WTC11 (cell line): Measurements from ENCODE around the gene MACROD2. TPM values are rescaled to one million over a fixed set of nuclear protein-coding genes. Genes with fewer than 3 reads are reported as not detected.

Experiments
- ATAC-seq: fragments of 200-7000 bp; cut with Tn5 transposase; 2 replicates; pipeline ENCODE4 v1.10.0; 2021; ENCODE audit warnings: mild to moderate bottlenecking, moderate library complexity
- CTCF ChIA-PET: fragments of 300-600 bp; sonication (Branson Sonifier 250); formaldehyde crosslinking; loops from one replicate; lab custom pipeline; 2021; ENCODE audit warnings: antibody characterized with exemption; lab: Charles Lee
- POLR2A ChIA-PET: fragments of 350-600 bp; sonication (Branson Sonifier 250); formaldehyde crosslinking; loops from one replicate; lab custom pipeline; 2021; ENCODE audit warnings: antibody characterized with exemption; lab: Charles Lee
- DNase-seq: peaks from one replicate; pipeline ENCODE4 v3.0.0; 2021; ENCODE audit warnings: low spot score
- H3K27ac Mint-ChIP-seq: 2 replicates; pipeline ENCODE4 v1.8.0; 2021; ENCODE audit warnings: mixed read lengths
- H3K27me3 Mint-ChIP-seq: 2 replicates; pipeline ENCODE4 v1.8.0; 2021; ENCODE audit warnings: low read depth, mild to moderate bottlenecking, moderate library complexity, mixed read lengths
- H3K36me3 Mint-ChIP-seq: 2 replicates; pipeline ENCODE4 v1.8.0; 2021; ENCODE audit warnings: mixed read lengths
- H3K4me1 Mint-ChIP-seq: 2 replicates; pipeline ENCODE4 v1.8.0; 2022; ENCODE audit warnings: mixed read lengths
- H3K4me3 Mint-ChIP-seq: 2 replicates; pipeline ENCODE4 v1.8.0; 2021; ENCODE audit warnings: mild to moderate bottlenecking, moderate library complexity, mixed read lengths
- H3K9me3 Mint-ChIP-seq: 2 replicates; pipeline ENCODE4 v1.8.0; 2021; ENCODE audit warnings: mixed read lengths
- ELF4 ChIP-seq: sonication (generic); formaldehyde crosslinking; IDR thresholded peaks from 2 replicates; pipeline ENCODE4 v1.8.1; 2022; ENCODE audit warnings: low read depth, mild to moderate bottlenecking, moderate library complexity, missing genetic modification reagents
- ESRRA ChIP-seq: sonication (generic); formaldehyde crosslinking; IDR thresholded peaks from 2 replicates; pipeline ENCODE4 v1.8.1; 2022; ENCODE audit warnings: mild to moderate bottlenecking, missing genetic modification reagents, borderline replicate concordance
- ETV6 ChIP-seq: sonication (generic); formaldehyde crosslinking; IDR thresholded peaks from 2 replicates; pipeline ENCODE4 v1.8.1; 2022; ENCODE audit warnings: mild to moderate bottlenecking, missing genetic modification reagents
- FOXP1 ChIP-seq: sonication (generic); formaldehyde crosslinking; IDR thresholded peaks from 2 replicates; pipeline ENCODE4 v1.8.0; 2022; ENCODE audit warnings: missing genetic modification reagents, mild to moderate bottlenecking, moderate library complexity, borderline replicate concordance
- GABPB1 ChIP-seq: sonication (generic); formaldehyde crosslinking; IDR thresholded peaks from 2 replicates; pipeline ENCODE4 v1.8.1; 2023; ENCODE audit warnings: mild to moderate bottlenecking, missing genetic modification reagents
- GTF2I ChIP-seq: fragments of 250-450 bp; sonication (Bioruptor Pico); conservative IDR thresholded peaks from 2 replicates; pipeline ENCODE4 v1.4.0; 2021; ENCODE audit warnings: mild to moderate bottlenecking
- JUN ChIP-seq: sonication (generic); formaldehyde crosslinking; IDR thresholded peaks from 2 replicates; pipeline ENCODE4 v1.8.0; 2023; ENCODE audit warnings: mild to moderate bottlenecking, missing genetic modification reagents
- KAT7 ChIP-seq: sonication (generic); formaldehyde crosslinking; IDR thresholded peaks from 2 replicates; pipeline ENCODE4 v1.8.1; 2023; ENCODE audit warnings: missing genetic modification reagents, mild to moderate bottlenecking, borderline replicate concordance
- MYBL2 ChIP-seq: sonication (generic); formaldehyde crosslinking; IDR thresholded peaks from 2 replicates; pipeline ENCODE4 v1.8.1; 2023; ENCODE audit warnings: mild to moderate bottlenecking, moderate library complexity, missing genetic modification reagents
- NFYB ChIP-seq: sonication (generic); formaldehyde crosslinking; conservative IDR thresholded peaks from 2 replicates; pipeline ENCODE4 v1.8.0; 2022; ENCODE audit warnings: low read depth, missing genetic modification reagents
- PRRX2 ChIP-seq: fragments of 250-450 bp; sonication (Bioruptor Pico); IDR thresholded peaks from 2 replicates; pipeline ENCODE4 v1.8.0; 2021; ENCODE audit warnings: mild to moderate bottlenecking
- RELA ChIP-seq: sonication (generic); formaldehyde crosslinking; IDR thresholded peaks from 2 replicates; pipeline ENCODE4 v1.8.1; 2022; ENCODE audit warnings: missing genetic modification reagents, mild to moderate bottlenecking, borderline replicate concordance
- SMAD3 ChIP-seq: sonication (generic); formaldehyde crosslinking; IDR thresholded peaks from 2 replicates; pipeline ENCODE4 v1.8.0; 2022; ENCODE audit warnings: missing genetic modification reagents, mild to moderate bottlenecking, borderline replicate concordance
- TEAD1 ChIP-seq: sonication (generic); formaldehyde crosslinking; IDR thresholded peaks from 2 replicates; pipeline ENCODE4 v1.8.0; 2022; ENCODE audit warnings: mild to moderate bottlenecking, missing genetic modification reagents
- TP53 ChIP-seq: sonication (generic); formaldehyde crosslinking; IDR thresholded peaks from 2 replicates; pipeline ENCODE4 v1.8.1; 2023; ENCODE audit warnings: mild to moderate bottlenecking, missing genetic modification reagents
- ZBTB21 ChIP-seq: sonication (generic); formaldehyde crosslinking; IDR thresholded peaks from 2 replicates; pipeline ENCODE4 v1.8.1; 2023; ENCODE audit warnings: mild to moderate bottlenecking, missing genetic modification reagents, borderline replicate concordance
- ZNF219 ChIP-seq: sonication (generic); formaldehyde crosslinking; IDR thresholded peaks from 2 replicates; pipeline ENCODE4 v1.8.0; 2023; ENCODE audit warnings: missing genetic modification reagents, mild to moderate bottlenecking, borderline replicate concordance
- ZNF263 ChIP-seq: sonication (generic); formaldehyde crosslinking; IDR thresholded peaks from 2 replicates; pipeline ENCODE4 v1.8.1; 2022; ENCODE audit warnings: low read depth, mild to moderate bottlenecking, moderate library complexity, missing genetic modification reagents
- ZNF423 ChIP-seq: fragments of 250-450 bp; sonication (Bioruptor Pico); IDR thresholded peaks from 2 replicates; pipeline ENCODE4 v2.1.2; 2022; ENCODE audit warnings: mild to moderate bottlenecking, moderate library complexity
- ZNF671 ChIP-seq: fragments of 250-450 bp; sonication (Bioruptor Pico); IDR thresholded peaks from 2 replicates; pipeline ENCODE4 v1.8.0; 2021; ENCODE audit warnings: mild to moderate bottlenecking
- total RNA-seq: library from RNA; stranded (reverse); gene quantifications from 3 replicates; pipeline ENCODE4 v1.2.3, GENCODE V29; 2021
- TF ChIP-seq, protein P1 (sequence below): sonication (generic); formaldehyde crosslinking; IDR thresholded peaks from 2 replicates; pipeline ENCODE4 v1.8.0; 2022; ENCODE audit warnings: mild to moderate bottlenecking, missing genetic modification reagents
- TF ChIP-seq, protein P2 (sequence below): sonication (generic); formaldehyde crosslinking; IDR thresholded peaks from 2 replicates; pipeline ENCODE4 v1.8.0; 2022; ENCODE audit warnings: missing genetic modification reagents
- TF ChIP-seq, protein P3 (sequence below): sonication (generic); formaldehyde crosslinking; IDR thresholded peaks from 2 replicates; pipeline ENCODE4 v1.8.1; 2023; ENCODE audit warnings: mild to moderate bottlenecking, missing genetic modification reagents, borderline replicate concordance
- TF ChIP-seq, protein P4 (sequence below): sonication (generic); formaldehyde crosslinking; IDR thresholded peaks from 2 replicates; pipeline ENCODE4 v1.8.1; 2023; ENCODE audit warnings: mild to moderate bottlenecking, missing genetic modification reagents, moderate library complexity

MACROD2 gene
- total RNA-seq, 1 experiment from 2014 or later, result 4.1 TPM

DNA sequence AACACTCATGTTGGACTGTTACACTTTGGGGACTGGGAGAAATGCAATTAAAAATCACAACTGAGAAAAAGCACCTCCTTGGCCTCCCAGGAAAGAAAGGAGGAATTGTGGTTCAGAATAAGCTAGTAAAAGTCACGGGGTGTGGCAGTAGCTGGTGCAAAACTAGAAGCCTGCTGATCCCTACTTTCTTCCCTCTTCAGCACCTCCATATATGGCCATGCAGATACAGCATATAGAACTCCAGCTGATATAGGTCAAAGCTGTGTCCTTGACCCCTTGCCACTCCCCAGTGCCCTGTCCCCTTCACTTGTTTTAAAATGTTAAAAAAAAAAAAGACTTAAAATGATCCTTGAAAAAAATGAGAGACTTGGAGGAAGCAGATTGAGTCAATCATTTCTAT is 347.6 kb downstream of the MACROD2 start (continued):
- TF ChIP-seq, protein P1, sequence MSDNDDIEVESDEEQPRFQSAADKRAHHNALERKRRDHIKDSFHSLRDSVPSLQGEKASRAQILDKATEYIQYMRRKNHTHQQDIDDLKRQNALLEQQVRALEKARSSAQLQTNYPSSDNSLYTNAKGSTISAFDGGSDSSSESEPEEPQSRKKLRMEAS (CRISPR knock-in tag), result no peak
- TF ChIP-seq, protein P2, sequence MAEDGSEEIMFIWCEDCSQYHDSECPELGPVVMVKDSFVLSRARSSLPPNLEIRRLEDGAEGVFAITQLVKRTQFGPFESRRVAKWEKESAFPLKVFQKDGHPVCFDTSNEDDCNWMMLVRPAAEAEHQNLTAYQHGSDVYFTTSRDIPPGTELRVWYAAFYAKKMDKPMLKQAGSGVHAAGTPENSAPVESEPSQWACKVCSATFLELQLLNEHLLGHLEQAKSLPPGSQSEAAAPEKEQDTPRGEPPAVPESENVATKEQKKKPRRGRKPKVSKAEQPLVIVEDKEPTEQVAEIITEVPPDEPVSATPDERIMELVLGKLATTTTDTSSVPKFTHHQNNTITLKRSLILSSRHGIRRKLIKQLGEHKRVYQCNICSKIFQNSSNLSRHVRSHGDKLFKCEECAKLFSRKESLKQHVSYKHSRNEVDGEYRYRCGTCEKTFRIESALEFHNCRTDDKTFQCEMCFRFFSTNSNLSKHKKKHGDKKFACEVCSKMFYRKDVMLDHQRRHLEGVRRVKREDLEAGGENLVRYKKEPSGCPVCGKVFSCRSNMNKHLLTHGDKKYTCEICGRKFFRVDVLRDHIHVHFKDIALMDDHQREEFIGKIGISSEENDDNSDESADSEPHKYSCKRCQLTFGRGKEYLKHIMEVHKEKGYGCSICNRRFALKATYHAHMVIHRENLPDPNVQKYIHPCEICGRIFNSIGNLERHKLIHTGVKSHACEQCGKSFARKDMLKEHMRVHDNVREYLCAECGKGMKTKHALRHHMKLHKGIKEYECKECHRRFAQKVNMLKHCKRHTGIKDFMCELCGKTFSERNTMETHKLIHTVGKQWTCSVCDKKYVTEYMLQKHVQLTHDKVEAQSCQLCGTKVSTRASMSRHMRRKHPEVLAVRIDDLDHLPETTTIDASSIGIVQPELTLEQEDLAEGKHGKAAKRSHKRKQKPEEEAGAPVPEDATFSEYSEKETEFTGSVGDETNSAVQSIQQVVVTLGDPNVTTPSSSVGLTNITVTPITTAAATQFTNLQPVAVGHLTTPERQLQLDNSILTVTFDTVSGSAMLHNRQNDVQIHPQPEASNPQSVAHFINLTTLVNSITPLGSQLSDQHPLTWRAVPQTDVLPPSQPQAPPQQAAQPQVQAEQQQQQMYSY (CRISPR knock-in tag), result no peak
- TF ChIP-seq ZNF671 (no peak), GTF2I (CRISPR knock-in tag) (no peak), ZBTB21 (CRISPR knock-in tag) (no peak)

DNA sequence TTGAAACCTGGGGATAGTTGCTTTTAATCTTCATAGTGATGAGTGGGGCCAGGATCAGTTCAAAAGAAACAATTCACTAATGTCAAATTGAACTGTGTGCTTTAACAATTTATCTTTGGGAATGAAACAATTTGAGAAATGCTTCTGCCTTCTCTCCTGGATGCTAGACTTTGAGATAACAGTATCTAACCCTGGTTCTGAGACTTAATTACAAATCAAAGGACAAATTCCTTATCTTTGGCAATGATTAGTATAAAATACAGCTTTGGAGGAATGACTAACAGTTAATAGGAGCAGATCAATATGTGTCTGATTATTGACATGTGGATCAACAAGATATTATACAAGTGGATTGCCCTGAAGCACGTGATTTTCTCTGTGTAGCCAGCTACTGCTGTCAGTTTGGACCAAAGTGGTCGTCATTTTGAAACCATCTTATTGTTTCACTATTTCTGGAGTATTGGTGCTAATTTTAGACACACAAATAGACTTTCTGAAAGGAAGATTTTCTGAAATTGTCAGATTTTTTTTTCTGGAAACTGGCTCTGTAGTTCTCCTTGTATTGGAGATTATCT is 348.3 kb downstream of the MACROD2 start:
- H3K4me3 Mint-ChIP-seq, result no peak overlapping the region
- no peaks in the 10 kb centered on the region; the same call in 1 of the 2 replicates for H3K9me3 Mint-ChIP-seq
- no peaks in the 10 kb centered on the region for H3K27me3 Mint-ChIP-seq
- POLR2A ChIA-PET, result no interaction called here
- no peak for TF ChIP-seq GABPB1 (CRISPR knock-in tag)
- TF ChIP-seq, protein P3, sequence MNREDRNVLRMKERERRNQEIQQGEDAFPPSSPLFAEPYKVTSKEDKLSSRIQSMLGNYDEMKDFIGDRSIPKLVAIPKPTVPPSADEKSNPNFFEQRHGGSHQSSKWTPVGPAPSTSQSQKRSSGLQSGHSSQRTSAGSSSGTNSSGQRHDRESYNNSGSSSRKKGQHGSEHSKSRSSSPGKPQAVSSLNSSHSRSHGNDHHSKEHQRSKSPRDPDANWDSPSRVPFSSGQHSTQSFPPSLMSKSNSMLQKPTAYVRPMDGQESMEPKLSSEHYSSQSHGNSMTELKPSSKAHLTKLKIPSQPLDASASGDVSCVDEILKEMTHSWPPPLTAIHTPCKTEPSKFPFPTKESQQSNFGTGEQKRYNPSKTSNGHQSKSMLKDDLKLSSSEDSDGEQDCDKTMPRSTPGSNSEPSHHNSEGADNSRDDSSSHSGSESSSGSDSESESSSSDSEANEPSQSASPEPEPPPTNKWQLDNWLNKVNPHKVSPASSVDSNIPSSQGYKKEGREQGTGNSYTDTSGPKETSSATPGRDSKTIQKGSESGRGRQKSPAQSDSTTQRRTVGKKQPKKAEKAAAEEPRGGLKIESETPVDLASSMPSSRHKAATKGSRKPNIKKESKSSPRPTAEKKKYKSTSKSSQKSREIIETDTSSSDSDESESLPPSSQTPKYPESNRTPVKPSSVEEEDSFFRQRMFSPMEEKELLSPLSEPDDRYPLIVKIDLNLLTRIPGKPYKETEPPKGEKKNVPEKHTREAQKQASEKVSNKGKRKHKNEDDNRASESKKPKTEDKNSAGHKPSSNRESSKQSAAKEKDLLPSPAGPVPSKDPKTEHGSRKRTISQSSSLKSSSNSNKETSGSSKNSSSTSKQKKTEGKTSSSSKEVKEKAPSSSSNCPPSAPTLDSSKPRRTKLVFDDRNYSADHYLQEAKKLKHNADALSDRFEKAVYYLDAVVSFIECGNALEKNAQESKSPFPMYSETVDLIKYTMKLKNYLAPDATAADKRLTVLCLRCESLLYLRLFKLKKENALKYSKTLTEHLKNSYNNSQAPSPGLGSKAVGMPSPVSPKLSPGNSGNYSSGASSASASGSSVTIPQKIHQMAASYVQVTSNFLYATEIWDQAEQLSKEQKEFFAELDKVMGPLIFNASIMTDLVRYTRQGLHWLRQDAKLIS (CRISPR knock-in tag), result no peak
- TF ChIP-seq ZNF219 (CRISPR knock-in tag), result no peak
- TF ChIP-seq FOXP1 (CRISPR knock-in tag), result no peak
- no peak for TF ChIP-seq ETV6 (CRISPR knock-in tag)
- no peak for TF ChIP-seq NFYB (CRISPR knock-in tag)
- TF ChIP-seq KAT7 (CRISPR knock-in tag), result no peak
- TF ChIP-seq, protein P4, sequence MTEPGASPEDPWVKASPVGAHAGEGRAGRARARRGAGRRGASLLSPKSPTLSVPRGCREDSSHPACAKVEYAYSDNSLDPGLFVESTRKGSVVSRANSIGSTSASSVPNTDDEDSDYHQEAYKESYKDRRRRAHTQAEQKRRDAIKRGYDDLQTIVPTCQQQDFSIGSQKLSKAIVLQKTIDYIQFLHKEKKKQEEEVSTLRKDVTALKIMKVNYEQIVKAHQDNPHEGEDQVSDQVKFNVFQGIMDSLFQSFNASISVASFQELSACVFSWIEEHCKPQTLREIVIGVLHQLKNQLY (CRISPR knock-in tag), result no peak
- TF ChIP-seq ESRRA, result no peak
- no peak for TF ChIP-seq JUN (CRISPR knock-in tag)
- no peak for TF ChIP-seq SMAD3 (CRISPR knock-in tag)
- no peak for TF ChIP-seq PRRX2
- no peak for TF ChIP-seq MYBL2 (CRISPR knock-in tag)
- no peak for TF ChIP-seq TP53 (CRISPR knock-in tag)
- TF ChIP-seq RELA (CRISPR knock-in tag), result no peak
- no peak for TF ChIP-seq ELF4 (CRISPR knock-in tag)
- TF ChIP-seq ZNF423 (CRISPR knock-in tag), result no peak
- TF ChIP-seq TEAD1 (CRISPR knock-in tag), result no peak
- TF ChIP-seq ZNF263 (CRISPR knock-in tag), result no peak
- no peak overlapping the region for H3K27ac Mint-ChIP-seq
- H3K36me3 Mint-ChIP-seq, result no peaks in the 10 kb centered on the region
- no peak for DNase-seq
- ATAC-seq, result no peak
- H3K4me1 Mint-ChIP-seq, result peaks cover 12% of the 10 kb centered on the region
- CTCF ChIA-PET, result no interaction called here
